Right atrium auricular region (tissue), 2 donors: ENCODE results near the gene HYAL2. TPM values are rescaled to one million over a fixed set of nuclear protein-coding genes. Genes with fewer than 3 reads are reported as not detected.

Experiments used
- DNase-seq: peaks from one replicate; pipeline ENCODE4 v3.0.0-alpha.2; 2019; ENCODE audit warnings: low spot score
- H3K27ac ChIP-seq, 2 donors: fragments of 200-600 bp; sonication (generic); 1 replicate in 1 of 2; 2 replicates in 1 of 2; pipeline ENCODE4 v1.5.1; 2016 to 2019
- H3K27me3 ChIP-seq, 2 donors: fragments of 200-600 bp; sonication (generic); one replicate each; pipeline versions ENCODE4 v1.5.1 to v1.6.0; 2017 to 2019
- H3K36me3 ChIP-seq: fragments of 200-600 bp; sonication (generic); one replicate; pipeline ENCODE4 v1.5.1; 2016
- H3K4me1 ChIP-seq, 2 donors: fragments of 200-600 bp; sonication (generic); one replicate each; pipeline versions ENCODE4 v1.5.1 to v1.6.0; 2017 to 2019
- H3K4me3 ChIP-seq, 2 donors: fragments of 200-600 bp; sonication (generic); 1 replicate in 1 of 2; 2 replicates in 1 of 2; pipeline ENCODE4 v1.5.1; 2017 to 2019; ENCODE audit warnings: mild to moderate bottlenecking in 1 of 2, moderate library complexity in 1 of 2
- H3K9me3 ChIP-seq, 2 donors: fragments of 200-600 bp; sonication (generic); one replicate each; pipeline ENCODE4 v1.5.1; 2019
- CTCF ChIP-seq, 2 donors: fragments of 200-600 bp; sonication (generic); IDR thresholded peaks; one replicate each; pipeline ENCODE4 v1.5.1; 2019; ENCODE audit warnings: antibody characterized with exemption in 2 of 2
- total RNA-seq, 2 donors: library from RNA; depleted of rRNA; stranded (reverse); fragments of >200 nt; gene quantifications; one replicate each; pipeline ENCODE4 v1.1.0, GENCODE V29; 2016

HYAL2 gene
- total RNA-seq, 2 donors from 2014 or later: 129 to 198 TPM

DNA sequence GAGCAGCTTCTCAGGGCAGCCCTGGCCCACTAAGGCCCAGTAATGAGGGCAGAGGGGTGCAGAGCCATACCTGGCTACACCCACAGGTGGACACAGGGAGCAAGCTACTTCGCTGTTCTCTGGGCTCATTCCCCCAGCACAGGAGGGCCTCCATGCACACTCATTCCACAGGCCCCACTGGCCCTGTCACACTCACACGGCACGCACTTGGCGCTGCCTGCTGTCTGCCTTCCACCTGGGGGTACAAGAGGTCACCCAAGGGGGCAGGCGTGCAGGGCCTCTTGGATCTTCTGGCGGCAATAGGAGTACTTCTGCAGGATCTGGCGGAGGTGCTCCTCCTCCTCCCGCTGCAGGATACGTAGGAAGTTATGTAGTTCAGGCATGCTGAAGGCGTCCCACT is 7.8 kb upstream of the HYAL2 start:
- H3K27me3 ChIP-seq: no peaks in the 10 kb centered on the region
- peaks cover 47% of the 10 kb centered on the region for H3K36me3 ChIP-seq
- peaks cover 0 to 62% of the 10 kb centered on the region in 2 donors for H3K4me1 ChIP-seq
- H3K4me3 ChIP-seq: no peak overlapping the region
- TF ChIP-seq CTCF (IDR thresholded peaks at IDR 0.05): no peak
- no peaks in the 10 kb centered on the region for H3K9me3 ChIP-seq
- no peak for DNase-seq
- no peak overlapping the region for H3K27ac ChIP-seq

GRCh38 chr3:50327943-50328691 is 5.6 kb upstream of the HYAL2 start, which contains the start of gene TUSC2:
TUSC2 (minus strand) TSS chr3:50328223; CDS start chr3:50328099, 124 bp downstream.
- TF ChIP-seq CTCF (IDR thresholded peaks at IDR 0.05): no peak
- peak; percentile 98 for DNase-seq
- Histone ChIP-seq H3K9me3 (no peaks in the 10 kb centered on the region), H3K27me3 (no peaks in the 10 kb centered on the region), H3K4me1 (peaks cover 0 to 63% of the 10 kb centered on the region in 2 donors), H3K27ac (peak within 1 kb of the TSS; percentile 85 to 91), H3K36me3 (peaks cover 47% of the 10 kb centered on the region), H3K4me3 (peak within 1 kb of the TSS; percentile 92 to 100)

DNA sequence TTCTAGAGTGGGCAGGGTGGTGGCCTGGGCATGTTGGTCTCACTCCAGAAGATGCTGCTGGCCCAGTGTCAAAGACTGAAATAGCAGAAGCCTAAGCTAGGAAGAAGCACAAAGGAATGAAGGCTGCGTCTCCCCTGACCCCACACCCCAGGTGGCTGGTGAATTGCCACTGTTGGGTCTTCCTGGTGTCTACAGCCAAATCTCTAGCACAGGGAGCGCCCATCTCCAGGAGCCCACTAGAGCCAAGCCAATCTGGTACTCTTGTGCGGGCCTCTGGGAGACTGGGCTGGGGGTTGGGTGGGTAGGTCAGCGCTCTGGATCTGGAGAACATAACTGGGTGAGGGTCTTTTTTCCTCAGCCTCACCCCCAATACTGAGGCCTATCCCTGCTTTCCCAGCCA is 4.6 kb upstream of the HYAL2 start:
- Histone ChIP-seq H3K27me3 (no peaks in the 10 kb centered on the region), H3K4me1 (peaks cover 0 to 63% of the 10 kb centered on the region in 2 donors), H3K4me3 (peak overlapping the region; percentile 92 to 100), H3K36me3 (peaks cover 39% of the 10 kb centered on the region), H3K9me3 (no peaks in the 10 kb centered on the region), H3K27ac (peak overlapping the region in 1 of 2 donors; percentile 91)
- TF ChIP-seq CTCF (IDR thresholded peaks at IDR 0.05): no peak
- no peak for DNase-seq

DNA sequence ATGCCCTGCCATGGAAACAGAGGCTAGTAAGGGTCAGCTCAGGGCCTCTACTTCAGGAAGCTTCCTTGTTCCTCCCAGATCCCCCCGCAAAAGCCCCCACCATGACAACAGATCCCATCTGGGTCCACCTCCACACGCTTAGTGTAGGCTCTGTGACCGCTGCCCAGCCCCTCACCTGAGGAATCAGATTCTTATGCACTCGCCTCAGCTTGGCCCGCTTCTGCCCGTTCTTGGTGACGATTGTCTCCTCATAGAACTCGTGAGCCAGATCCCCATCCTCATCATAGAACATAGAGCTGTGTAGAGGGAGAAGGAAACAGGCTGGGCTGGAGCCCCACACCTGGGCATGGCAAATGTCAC is 3.6 kb upstream of the HYAL2 start:
- Histone ChIP-seq H3K27me3 (no peaks in the 10 kb centered on the region), H3K4me3 (no peak overlapping the region), H3K36me3 (peaks cover 29% of the 10 kb centered on the region), H3K27ac (peak overlapping the region in 1 of 2 donors; percentile 93), H3K4me1 (peaks cover 0 to 66% of the 10 kb centered on the region in 2 donors), H3K9me3 (no peaks in the 10 kb centered on the region)
- no peak for TF ChIP-seq CTCF (IDR thresholded peaks at IDR 0.05)
- no peak for DNase-seq

DNA sequence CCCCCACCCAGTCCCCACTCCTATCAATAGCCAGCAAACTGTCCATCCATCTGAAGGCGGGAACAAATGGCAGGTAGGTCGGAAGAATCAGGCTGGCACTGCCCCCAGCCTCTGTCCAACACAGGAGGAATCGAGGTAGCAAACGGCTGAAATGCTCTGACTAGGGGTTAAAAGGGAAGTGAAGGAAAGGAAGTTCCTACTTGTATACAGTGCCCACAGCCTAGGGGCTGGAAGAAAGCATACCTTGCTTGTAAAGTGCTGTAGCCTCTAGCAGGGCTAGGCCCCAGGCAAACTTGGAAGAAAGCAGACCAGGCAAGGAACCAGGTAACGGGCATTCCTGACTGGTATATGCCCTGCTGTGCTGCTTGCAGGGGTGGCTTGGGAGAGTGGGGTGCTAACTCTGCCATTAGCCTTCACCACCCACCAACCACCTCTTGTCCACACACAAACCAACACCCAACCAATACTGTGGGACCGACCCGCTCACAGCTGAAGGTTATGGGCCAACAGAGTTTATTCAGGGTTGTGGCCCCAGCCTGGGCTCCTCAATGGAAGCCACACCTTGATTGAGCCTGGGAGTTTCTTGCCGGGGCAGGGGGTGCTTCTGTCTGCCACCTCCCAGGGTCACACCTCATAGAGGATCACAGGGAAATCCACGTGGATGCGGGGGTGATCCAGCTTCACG is 3.1 kb upstream of the HYAL2 start:
- Histone ChIP-seq H3K36me3 (peaks cover 24% of the 10 kb centered on the region), H3K9me3 (no peaks in the 10 kb centered on the region), H3K4me3 (no peak overlapping the region), H3K27me3 (no peaks in the 10 kb centered on the region), H3K4me1 (peaks cover 0 to 66% of the 10 kb centered on the region in 2 donors), H3K27ac (peak overlapping the region in 1 of 2 donors; percentile 93)
- TF ChIP-seq CTCF (IDR thresholded peaks at IDR 0.05): no peak
- no peak for DNase-seq
